ENCODE measurements around the gene CBX8.

The CBX8 gene

GRCh38 chr17:79799174-79799537, 2.3 kb upstream of the CBX8 start:
- no peak overlapping the region for H3K27ac ChIP-seq (ENCODE audit: low read depth in 2 of 2, low read length in 2 of 2)
- peaks cover 29 to 36% of the 10 kb centered on the region in 2 donors for H3K4me1 ChIP-seq (ENCODE audit: control insufficient read depth in 2 of 2, insufficient read depth in 2 of 2, low read length in 2 of 2)
- no peak overlapping the region for H3K9ac ChIP-seq (ENCODE audit: low read depth in 1 of 2, low read length in 2 of 2)
- H3K4me3 ChIP-seq (ENCODE audit: low read length in 2 of 2), result no peak overlapping the region
- peaks cover 60% of the 10 kb centered on the region in 2 donors for H3K27me3 ChIP-seq (ENCODE audit: control insufficient read depth in 2 of 2, insufficient read depth in 2 of 2, low read length in 2 of 2)
- no peaks in the 10 kb centered on the region for H3K36me3 ChIP-seq (ENCODE audit: control insufficient read depth in 2 of 2, insufficient read depth in 2 of 2, low read length in 2 of 2)
- no peaks in the 10 kb centered on the region for H3K9me3 ChIP-seq (ENCODE audit: control insufficient read depth in 2 of 2, low read length in 2 of 2)

- Histone ChIP-seq H3K36me3 (ENCODE audit: control insufficient read depth in 2 of 2, insufficient read depth in 2 of 2, low read length in 2 of 2) (no peaks in the 10 kb centered on the region), H3K4me3 (ENCODE audit: low read length in 2 of 2) (peak overlapping the region in 1 of 2 donors; percentile 26), H3K27me3 (ENCODE audit: control insufficient read depth in 2 of 2, insufficient read depth in 2 of 2, low read length in 2 of 2) (peaks cover 55 to 59% of the 10 kb centered on the region in 2 donors), H3K9ac (ENCODE audit: low read depth in 1 of 2, low read length in 2 of 2) (no peak overlapping the region), H3K4me1 (ENCODE audit: control insufficient read depth in 2 of 2, insufficient read depth in 2 of 2, low read length in 2 of 2) (peaks cover 29 to 36% of the 10 kb centered on the region in 2 donors), H3K9me3 (ENCODE audit: control insufficient read depth in 2 of 2, low read length in 2 of 2) (no peaks in the 10 kb centered on the region), H3K27ac (ENCODE audit: low read depth in 2 of 2, low read length in 2 of 2) (no peak overlapping the region)
Measured at GRCh38 chr17:79798299-79799173, 1.7 kb upstream of the CBX8 start.

- Histone ChIP-seq H3K9ac (ENCODE audit: low read depth in 1 of 2, low read length in 2 of 2) (peak overlapping the region in 1 of 2 donors; percentile 23), H3K36me3 (ENCODE audit: control insufficient read depth in 2 of 2, insufficient read depth in 2 of 2, low read length in 2 of 2) (no peaks in the 10 kb centered on the region), H3K9me3 (ENCODE audit: control insufficient read depth in 2 of 2, low read length in 2 of 2) (no peaks in the 10 kb centered on the region), H3K4me3 (ENCODE audit: low read length in 2 of 2) (peak overlapping the region; percentile 37 to 90), H3K27me3 (ENCODE audit: control insufficient read depth in 2 of 2, insufficient read depth in 2 of 2, low read length in 2 of 2) (peaks cover 49 to 59% of the 10 kb centered on the region in 2 donors), H3K27ac (ENCODE audit: low read depth in 2 of 2, low read length in 2 of 2) (no peak overlapping the region), H3K4me1 (ENCODE audit: control insufficient read depth in 2 of 2, insufficient read depth in 2 of 2, low read length in 2 of 2) (peaks cover 35 to 38% of the 10 kb centered on the region in 2 donors)
Measured at GRCh38 chr17:79797492-79798298, 818 bp upstream of the CBX8 start.

GRCh38 chr17:79796444-79796762, 474 bp downstream of the CBX8 start:
- Histone ChIP-seq H3K4me1 (ENCODE audit: control insufficient read depth in 2 of 2, insufficient read depth in 2 of 2, low read length in 2 of 2) (peaks cover 32 to 38% of the 10 kb centered on the region in 2 donors), H3K9me3 (ENCODE audit: control insufficient read depth in 2 of 2, low read length in 2 of 2) (no peaks in the 10 kb centered on the region), H3K27me3 (ENCODE audit: control insufficient read depth in 2 of 2, insufficient read depth in 2 of 2, low read length in 2 of 2) (peaks cover 42 to 56% of the 10 kb centered on the region in 2 donors), H3K4me3 (ENCODE audit: low read length in 2 of 2) (peak overlapping the region; percentile 85 to 90), H3K36me3 (ENCODE audit: control insufficient read depth in 2 of 2, insufficient read depth in 2 of 2, low read length in 2 of 2) (no peaks in the 10 kb centered on the region), H3K27ac (ENCODE audit: low read depth in 2 of 2, low read length in 2 of 2) (peak overlapping the region; percentile 77 to 85), H3K9ac (ENCODE audit: low read depth in 1 of 2, low read length in 2 of 2) (peak overlapping the region; percentile 52 to 83)

- Histone ChIP-seq H3K27ac (ENCODE audit: low read depth in 2 of 2, low read length in 2 of 2) (no peak overlapping the region), H3K36me3 (ENCODE audit: control insufficient read depth in 2 of 2, insufficient read depth in 2 of 2, low read length in 2 of 2) (no peaks in the 10 kb centered on the region), H3K4me1 (ENCODE audit: control insufficient read depth in 2 of 2, insufficient read depth in 2 of 2, low read length in 2 of 2) (peaks cover 31 to 35% of the 10 kb centered on the region in 2 donors), H3K27me3 (ENCODE audit: control insufficient read depth in 2 of 2, insufficient read depth in 2 of 2, low read length in 2 of 2) (peaks cover 41 to 58% of the 10 kb centered on the region in 2 donors), H3K9me3 (ENCODE audit: control insufficient read depth in 2 of 2, low read length in 2 of 2) (no peaks in the 10 kb centered on the region), H3K9ac (ENCODE audit: low read depth in 1 of 2, low read length in 2 of 2) (peak overlapping the region in 1 of 2 donors; percentile 52), H3K4me3 (ENCODE audit: low read length in 2 of 2) (peak overlapping the region; percentile 85 to 90)
Measured at GRCh38 chr17:79795795-79796443, 958 bp downstream of the CBX8 start.

GRCh38 chr17:79794659-79795511, 2.0 kb downstream of the CBX8 start:
- H3K4me3 ChIP-seq (ENCODE audit: low read length in 2 of 2), result no peak overlapping the region
- no peaks in the 10 kb centered on the region for H3K9me3 ChIP-seq (ENCODE audit: control insufficient read depth in 2 of 2, low read length in 2 of 2)
- H3K27ac ChIP-seq (ENCODE audit: low read depth in 2 of 2, low read length in 2 of 2), result no peak overlapping the region
- H3K4me1 ChIP-seq (ENCODE audit: control insufficient read depth in 2 of 2, insufficient read depth in 2 of 2, low read length in 2 of 2), result peaks cover 26 to 29% of the 10 kb centered on the region in 2 donors
- H3K9ac ChIP-seq (ENCODE audit: low read depth in 1 of 2, low read length in 2 of 2), result no peak overlapping the region
- H3K27me3 ChIP-seq (ENCODE audit: control insufficient read depth in 2 of 2, insufficient read depth in 2 of 2, low read length in 2 of 2), result peaks cover 40 to 58% of the 10 kb centered on the region in 2 donors
- no peaks in the 10 kb centered on the region for H3K36me3 ChIP-seq (ENCODE audit: control insufficient read depth in 2 of 2, insufficient read depth in 2 of 2, low read length in 2 of 2)

- H3K4me1 ChIP-seq (ENCODE audit: control insufficient read depth in 2 of 2, insufficient read depth in 2 of 2, low read length in 2 of 2), result peaks cover 29% of the 10 kb centered on the region in 2 donors
- H3K27me3 ChIP-seq (ENCODE audit: control insufficient read depth in 2 of 2, insufficient read depth in 2 of 2, low read length in 2 of 2), result peaks cover 37 to 57% of the 10 kb centered on the region in 2 donors
- no peak overlapping the region for H3K27ac ChIP-seq (ENCODE audit: low read depth in 2 of 2, low read length in 2 of 2)
- no peak overlapping the region for H3K9ac ChIP-seq (ENCODE audit: low read depth in 1 of 2, low read length in 2 of 2)
- H3K9me3 ChIP-seq (ENCODE audit: control insufficient read depth in 2 of 2, low read length in 2 of 2), result no peaks in the 10 kb centered on the region
- H3K4me3 ChIP-seq (ENCODE audit: low read length in 2 of 2), result peak overlapping the region in 1 of 2 donors; percentile 31
- H3K36me3 ChIP-seq (ENCODE audit: control insufficient read depth in 2 of 2, insufficient read depth in 2 of 2, low read length in 2 of 2), result no peaks in the 10 kb centered on the region
Measured at GRCh38 chr17:79793924-79794304, 3.0 kb downstream of the CBX8 start.

GRCh38 chr17:79792984-79793923, 3.6 kb downstream of the CBX8 start:
- Histone ChIP-seq H3K4me1 (ENCODE audit: control insufficient read depth in 2 of 2, insufficient read depth in 2 of 2, low read length in 2 of 2) (peaks cover 23% of the 10 kb centered on the region in 2 donors), H3K4me3 (ENCODE audit: low read length in 2 of 2) (peak overlapping the region; percentile 30 to 31), H3K9me3 (ENCODE audit: control insufficient read depth in 2 of 2, low read length in 2 of 2) (no peaks in the 10 kb centered on the region), H3K27ac (ENCODE audit: low read depth in 2 of 2, low read length in 2 of 2) (no peak overlapping the region), H3K36me3 (ENCODE audit: control insufficient read depth in 2 of 2, insufficient read depth in 2 of 2, low read length in 2 of 2) (no peaks in the 10 kb centered on the region), H3K27me3 (ENCODE audit: control insufficient read depth in 2 of 2, insufficient read depth in 2 of 2, low read length in 2 of 2) (peaks cover 35 to 57% of the 10 kb centered on the region in 2 donors), H3K9ac (ENCODE audit: low read depth in 1 of 2, low read length in 2 of 2) (peak overlapping the region in 1 of 2 donors; percentile 33)

Measured in mucosa of rectum (tissue), 2 donors.